Neuronal stem cell (in vitro differentiated cells): ENCODE measurements around the gene FSTL3.
"Not testable (repeated sequence)": the region's sequence is repeated elsewhere in the genome, so short reads cannot be mapped to it uniquely, and the experiment has no call there.

Experiments used
- DNase-seq: peaks from one replicate; pipeline ENCODE4 v3.0.0-alpha.2; 2013; ENCODE audit warnings: low spot score
- H2AFZ ChIP-seq: one replicate; pipeline ENCODE4 v1.6.1; 2013; ENCODE audit warnings: mild to moderate bottlenecking, low read length, inconsistent platforms
- H2AK5ac ChIP-seq: 2 replicates; pipeline ENCODE4 v1.6.1; 2013; ENCODE audit warnings: low read depth, mild to moderate bottlenecking, inconsistent platforms, low read length, moderate library complexity, mixed read lengths
- H2BK120ac ChIP-seq: 2 replicates; pipeline ENCODE4 v1.6.1; 2013; ENCODE audit warnings: low read depth, mild to moderate bottlenecking, inconsistent platforms, low read length, moderate library complexity, mixed read lengths
- H2BK12ac ChIP-seq: one replicate; pipeline ENCODE4 v1.6.1; 2013; ENCODE audit warnings: low read length, inconsistent platforms
- H2BK15ac ChIP-seq: 2 replicates; pipeline ENCODE4 v1.6.1; 2013; ENCODE audit warnings: mild to moderate bottlenecking, low read length, inconsistent platforms, mixed read lengths
- H2BK5ac ChIP-seq: one replicate; pipeline ENCODE4 v1.6.1; 2013; ENCODE audit warnings: inconsistent platforms, mild to moderate bottlenecking, low read length, moderate library complexity
- H3K14ac ChIP-seq: one replicate; pipeline ENCODE4 v1.6.1; 2013; ENCODE audit warnings: low read length, inconsistent platforms
- H3K18ac ChIP-seq: 2 replicates; pipeline ENCODE4 v1.6.1; 2013; ENCODE audit warnings: low read length, inconsistent platforms
- H3K23ac ChIP-seq: 2 replicates; pipeline ENCODE4 v1.6.1; 2013; ENCODE audit warnings: low read depth, mild to moderate bottlenecking, mixed read lengths, low read length, inconsistent platforms; ENCODE audit not compliant: poor library complexity
- H3K27ac ChIP-seq: replicated peaks from 3 replicates; pipeline ENCODE4 v1.5.1; 2013; ENCODE audit warnings: low read length, inconsistent platforms
- H3K27me3 ChIP-seq, 3 experiments: 2 replicates each; pipeline ENCODE4 v1.6.1; 2013; ENCODE audit warnings: low read length in 3 of 3, mild to moderate bottlenecking in 2 of 3, inconsistent platforms in 1 of 3, low read depth in 1 of 3, mixed read lengths in 1 of 3, moderate library complexity in 1 of 3; ENCODE audit not compliant: control insufficient read depth in 3 of 3, insufficient read depth in 3 of 3
- H3K36me3 ChIP-seq, 2 donors: replicated peaks in 1 of 2; 2 replicates each; pipeline ENCODE4 v1.6.1; 2013; ENCODE audit warnings: low read length in 2 of 2; ENCODE audit not compliant: control insufficient read depth in 2 of 2, insufficient read depth in 2 of 2
- H3K4ac ChIP-seq: 2 replicates; pipeline ENCODE4 v1.6.1; 2013; ENCODE audit warnings: inconsistent platforms, mild to moderate bottlenecking, low read length, moderate library complexity
- H3K4me1 ChIP-seq, 2 donors: 1 replicate in 1 of 2; 2 replicates in 1 of 2; pipeline ENCODE4 v1.6.1; 2013; ENCODE audit warnings: low read length in 2 of 2, low read depth in 1 of 2; ENCODE audit not compliant: control insufficient read depth in 2 of 2, insufficient read depth in 1 of 2
- H3K4me2 ChIP-seq: one replicate; pipeline ENCODE4 v1.6.1; 2013; ENCODE audit warnings: mild to moderate bottlenecking, low read length, inconsistent platforms; ENCODE audit not compliant: insufficient read depth, poor library complexity, severe bottlenecking
- H3K4me3 ChIP-seq, 2 donors: 2 replicates each; pipeline ENCODE4 v1.5.1; 2013; ENCODE audit warnings: low read length in 2 of 2, mild to moderate bottlenecking in 2 of 2, inconsistent platforms in 1 of 2, moderate library complexity in 1 of 2
- H3K79me1 ChIP-seq: one replicate; pipeline ENCODE4 v1.6.1; 2013; ENCODE audit warnings: low read depth, mild to moderate bottlenecking, inconsistent platforms, low read length, moderate library complexity
- H3K9ac ChIP-seq: one replicate; pipeline ENCODE4 v1.6.1; 2013; ENCODE audit warnings: mild to moderate bottlenecking, low read depth, low read length, inconsistent platforms; ENCODE audit not compliant: poor library complexity
- H3K9me3 ChIP-seq, 2 donors: replicated peaks in 1 of 2; 2 replicates each; pipeline versions ENCODE3 to v1.6.1; 2013; ENCODE audit warnings: low read length in 2 of 2, mild to moderate bottlenecking in 2 of 2, inconsistent platforms in 1 of 2, low read depth in 1 of 2, mixed read lengths in 1 of 2, moderate library complexity in 1 of 2; ENCODE audit not compliant: control insufficient read depth in 2 of 2, insufficient read depth in 1 of 2
- H4K8ac ChIP-seq: one replicate; pipeline ENCODE4 v1.6.1; 2013; ENCODE audit warnings: low read depth, mild to moderate bottlenecking, inconsistent platforms, low read length, moderate library complexity
- H4K91ac ChIP-seq: one replicate; pipeline ENCODE4 v1.6.1; 2013; ENCODE audit warnings: low read length, low read depth, mild to moderate bottlenecking, inconsistent platforms; ENCODE audit not compliant: poor library complexity
- WGBS, 2 donors: extraction: QIAGEN DNeasy Blood & Tissue Kit; methylation state at CpG; one replicate each; pipeline ENCODE4 v1.1.7; 2013; ENCODE audit warnings: missing lambda C conversion rate in 2 of 2, mixed read lengths in 1 of 2; ENCODE audit not compliant: insufficient read length in 2 of 2, insufficient replicate concordance in 1 of 2; ENCODE audit errors: extremely low coverage in 2 of 2; 5-methylcytosine and 5-hydroxymethylcytosine counted together

FSTL3 gene

DNA sequence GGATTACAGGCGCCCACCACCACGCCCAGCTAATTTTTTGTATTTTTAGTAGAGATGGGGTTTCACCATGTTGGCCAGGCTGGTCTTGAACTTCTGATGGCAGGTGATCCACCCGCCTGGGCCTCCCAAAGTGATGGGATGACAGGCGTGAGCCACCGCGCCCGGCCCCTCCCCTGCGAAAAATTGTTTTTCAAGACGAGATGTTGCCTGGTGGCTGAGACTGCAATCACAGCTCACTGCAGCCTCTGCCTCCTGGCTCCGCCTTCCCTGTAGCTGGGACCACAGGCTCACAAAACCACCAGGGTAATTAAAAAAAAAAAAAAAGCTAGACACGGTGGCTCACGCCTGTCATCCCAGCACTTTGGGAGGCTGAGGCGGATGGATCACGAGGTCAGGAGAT, 23.7 kb downstream of the FSTL3 start:
- not testable (repeated sequence) for H3K79me1 ChIP-seq, H2BK15ac ChIP-seq, H3K9me3 ChIP-seq, DNase-seq, H3K4ac ChIP-seq, H2BK120ac ChIP-seq, H2BK12ac ChIP-seq, H3K27ac ChIP-seq, H3K4me1 ChIP-seq, H3K14ac ChIP-seq, H4K8ac ChIP-seq, H4K91ac ChIP-seq, H2AK5ac ChIP-seq, H2BK5ac ChIP-seq, H2AFZ ChIP-seq, H3K9ac ChIP-seq, H3K36me3 ChIP-seq, H3K18ac ChIP-seq, H3K23ac ChIP-seq, H3K4me2 ChIP-seq, H3K4me3 ChIP-seq
- WGBS, 2 donors, result no CpG with 5 or more reads among the region's 14 CpGs
- peaks cover 0 to 15% (median 5%) of the 10 kb centered on the region in 3 experiments for H3K27me3 ChIP-seq

DNA sequence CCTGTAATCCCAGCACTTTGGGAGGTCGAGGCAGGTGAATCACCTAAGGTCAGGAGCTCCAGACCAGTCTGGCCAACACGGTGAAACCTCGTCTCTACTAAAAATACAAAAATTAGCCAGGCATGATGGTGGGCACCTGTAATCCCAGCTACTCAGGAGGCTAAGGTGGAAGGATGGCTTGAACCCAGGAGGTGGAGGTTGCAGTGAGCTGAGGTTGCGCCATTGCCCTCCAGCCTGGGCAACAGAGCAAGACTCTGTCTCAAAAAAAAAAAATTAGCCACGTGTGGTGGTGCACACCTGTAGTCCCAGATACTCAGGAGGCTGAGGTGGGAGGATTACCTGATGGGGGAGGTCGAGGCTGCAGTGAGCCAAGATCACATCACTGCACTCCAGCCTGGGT, 26.7 kb downstream of the FSTL3 start:
- H2BK15ac ChIP-seq, H2BK5ac ChIP-seq, H4K91ac ChIP-seq, H3K4me3 ChIP-seq, H3K4ac ChIP-seq, H3K9me3 ChIP-seq, H3K27ac ChIP-seq, H2BK12ac ChIP-seq, H4K8ac ChIP-seq, DNase-seq, H3K4me1 ChIP-seq, H3K27me3 ChIP-seq, H2AK5ac ChIP-seq, H3K9ac ChIP-seq, H3K4me2 ChIP-seq, H2AFZ ChIP-seq, H3K79me1 ChIP-seq, H3K36me3 ChIP-seq, H3K14ac ChIP-seq: not testable (repeated sequence)
- WGBS, 2 donors, result no CpG with 5 or more reads among the region's 6 CpGs
- H3K23ac ChIP-seq, result peak overlapping the region; percentile 65
- H3K18ac ChIP-seq, result peak overlapping the region; percentile 59
- peak overlapping the region; percentile 54 for H2BK120ac ChIP-seq

DNA sequence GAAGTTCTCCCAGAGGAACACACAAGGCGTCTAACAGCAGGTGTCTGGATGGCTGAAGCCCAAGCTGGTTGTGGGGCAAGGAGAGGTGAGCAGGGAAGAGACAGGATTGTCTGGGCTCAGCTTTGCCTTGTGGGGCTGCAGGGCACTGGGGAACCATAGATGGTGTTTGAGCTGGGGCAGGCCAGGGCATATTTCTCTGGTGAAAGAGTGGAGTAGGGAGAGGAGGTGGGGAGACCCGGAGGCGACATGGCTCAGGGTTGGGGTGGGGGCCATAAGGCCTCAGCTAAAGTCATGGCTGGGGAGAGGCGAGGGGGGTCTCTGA, 27.1 kb downstream of the FSTL3 start:
- H3K27ac ChIP-seq, result no peak overlapping the region
- no peak overlapping the region for H2BK12ac ChIP-seq

DNA sequence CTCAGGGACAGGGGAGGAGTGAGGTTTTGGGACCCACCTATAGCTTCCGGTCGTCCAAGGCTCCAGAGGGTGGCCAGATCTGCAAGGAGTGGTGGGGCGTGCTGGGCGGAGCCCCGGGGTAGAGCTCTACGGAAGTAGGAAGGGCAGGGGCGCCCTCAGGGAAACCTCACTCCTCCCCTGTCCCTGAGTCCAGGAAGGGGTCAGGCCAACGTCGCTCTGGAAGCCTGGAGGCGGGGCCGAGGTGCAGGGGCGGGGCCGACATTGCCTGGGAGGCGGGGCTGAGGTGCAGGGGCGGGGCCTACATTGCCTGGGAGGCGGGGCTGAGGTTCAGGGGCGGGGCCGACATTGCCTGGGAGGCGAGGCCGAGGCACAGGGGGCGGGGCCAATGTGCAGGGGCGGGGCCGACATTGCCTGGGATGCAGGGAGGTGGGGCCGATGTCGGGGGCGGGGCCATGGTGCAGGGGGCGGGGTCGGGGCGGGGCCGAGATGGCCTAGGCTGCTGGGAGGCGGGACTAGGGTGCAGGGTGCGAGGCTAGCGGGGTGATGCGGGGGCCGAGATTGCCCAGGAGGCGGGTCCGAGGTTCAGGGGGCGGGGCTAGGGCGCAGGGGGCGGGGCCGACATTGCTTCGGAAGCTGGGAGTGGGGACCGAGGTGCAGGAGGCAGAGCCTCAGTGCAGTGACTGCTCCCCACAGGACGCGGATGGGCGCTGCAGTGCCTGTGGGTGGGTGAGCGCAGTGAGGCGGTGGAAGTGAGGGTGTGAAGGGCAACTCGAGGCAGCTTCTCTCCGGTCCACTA, 27.7 kb downstream of the FSTL3 start:
- Histone ChIP-seq H3K18ac (peak overlapping the region; percentile 71), H3K23ac (peak overlapping the region; percentile 12), H3K4me3 (peak overlapping the region in 1 of 2 donors; percentile 66), H2BK5ac (no peak overlapping the region), H2AK5ac (no peak overlapping the region), H3K36me3 (no peaks in the 10 kb centered on the region), H2BK15ac (peak overlapping the region; percentile 33), H4K8ac (no peak overlapping the region), H3K4me1 (peaks cover 0 to 2% of the 10 kb centered on the region in 2 donors), H2BK12ac (no peak overlapping the region), H3K79me1 (no peaks in the 10 kb centered on the region), H3K27ac (no peak overlapping the region), H3K14ac (no peak overlapping the region), H4K91ac (no peak overlapping the region), H3K9ac (peak overlapping the region; percentile 46), H2BK120ac (no peak overlapping the region), H2AFZ (peak overlapping the region; percentile 45), H3K4ac (no peak overlapping the region), H3K27me3 (peaks cover 0 to 6% (median 5%) of the 10 kb centered on the region in 3 experiments), H3K9me3 (peaks cover 2 to 3% of the 10 kb centered on the region in 2 donors), H3K4me2 (no peak overlapping the region)
- WGBS, 2 donors, result no CpG with 5 or more reads among the region's 50 CpGs
- peak; percentile 69 for DNase-seq

More for the DNA sequence above, 27.1 kb downstream of the FSTL3 start:
- Histone ChIP-seq H2BK5ac (no peak overlapping the region), H2AFZ (peak overlapping the region; percentile 45), H2BK120ac (peak overlapping the region; percentile 54), H3K4ac (no peak overlapping the region), H3K18ac (peak overlapping the region; percentile 59), H3K79me1 (no peaks in the 10 kb centered on the region), H3K36me3 (no peaks in the 10 kb centered on the region), H4K91ac (no peak overlapping the region), H3K4me3 (no peak overlapping the region), H3K9ac (peak overlapping the region; percentile 30), H3K14ac (no peak overlapping the region), H4K8ac (no peak overlapping the region), H3K27me3 (peaks cover 0 to 6% (median 5%) of the 10 kb centered on the region in 3 experiments), H3K4me1 (peaks cover 0 to 2% of the 10 kb centered on the region in 2 donors), H3K9me3 (peaks cover 2 to 3% of the 10 kb centered on the region in 2 donors), H2BK15ac (peak overlapping the region; percentile 33), H3K4me2 (no peak overlapping the region), H3K23ac (peak overlapping the region; percentile 65), H2AK5ac (peak overlapping the region; percentile 56)
- WGBS, 2 donors, result no CpG with 5 or more reads among the region's 4 CpGs
- no peak for DNase-seq
